HG02678 (cell line): ENCODE data around the gene C1QA.

Source experiments
- ATAC-seq: cut with Tn5 transposase; IDR thresholded peaks from one replicate; pipeline ENCODE4 v1.9.1; 2021; ENCODE audit warnings: mild to moderate bottlenecking, moderate library complexity; ENCODE audit not compliant: unreplicated experiment

C1QA gene, protein sequence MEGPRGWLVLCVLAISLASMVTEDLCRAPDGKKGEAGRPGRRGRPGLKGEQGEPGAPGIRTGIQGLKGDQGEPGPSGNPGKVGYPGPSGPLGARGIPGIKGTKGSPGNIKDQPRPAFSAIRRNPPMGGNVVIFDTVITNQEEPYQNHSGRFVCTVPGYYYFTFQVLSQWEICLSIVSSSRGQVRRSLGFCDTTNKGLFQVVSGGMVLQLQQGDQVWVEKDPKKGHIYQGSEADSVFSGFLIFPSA

DNA sequence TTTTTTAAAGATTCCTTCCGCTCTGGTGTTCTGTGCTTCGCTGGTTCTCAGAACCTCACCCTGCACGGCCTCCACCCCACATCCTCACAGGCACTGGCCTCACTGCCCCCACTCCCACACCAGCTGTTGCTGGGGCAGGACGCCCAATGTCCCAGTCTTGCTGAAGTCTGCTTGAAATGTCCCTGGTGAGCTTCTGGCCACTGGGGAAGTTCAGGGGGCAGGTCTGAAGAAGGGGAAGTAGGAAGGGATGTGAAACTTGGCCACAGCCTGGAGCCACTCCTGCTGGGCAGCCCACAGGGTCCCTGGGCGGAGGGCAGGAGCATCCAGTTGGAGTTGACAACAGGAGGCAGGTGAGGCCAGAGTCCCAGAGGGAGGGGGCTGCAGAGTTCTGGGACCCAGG is at the start of gene C1QA:
C1QA (plus strand) TSS at position 276 of the 400 bp plus-strand sequence. CDS start 989 bp downstream, outside the sequence.
- ATAC-seq = no peak

DNA sequence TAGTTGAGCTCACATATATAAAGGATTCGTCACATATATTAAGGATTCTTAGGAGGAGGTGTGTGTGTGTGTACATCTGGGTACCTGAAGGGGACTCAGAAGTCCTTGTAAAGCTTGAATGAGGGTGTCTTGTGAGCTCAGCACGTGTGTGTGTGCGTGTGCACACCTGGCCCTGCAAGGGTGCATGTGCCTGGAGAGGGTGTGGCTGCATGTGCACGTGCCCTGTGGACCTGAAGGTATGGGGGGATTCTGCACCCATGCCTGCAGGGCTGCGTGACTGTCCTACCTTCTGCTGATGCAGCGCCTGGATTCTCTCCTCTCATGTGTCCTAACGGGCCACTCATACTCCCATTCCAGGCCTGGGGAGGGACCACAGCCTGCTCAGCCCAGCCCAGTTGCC is 49.2 kb upstream of the C1QA start:
- ATAC-seq = no peak

DNA sequence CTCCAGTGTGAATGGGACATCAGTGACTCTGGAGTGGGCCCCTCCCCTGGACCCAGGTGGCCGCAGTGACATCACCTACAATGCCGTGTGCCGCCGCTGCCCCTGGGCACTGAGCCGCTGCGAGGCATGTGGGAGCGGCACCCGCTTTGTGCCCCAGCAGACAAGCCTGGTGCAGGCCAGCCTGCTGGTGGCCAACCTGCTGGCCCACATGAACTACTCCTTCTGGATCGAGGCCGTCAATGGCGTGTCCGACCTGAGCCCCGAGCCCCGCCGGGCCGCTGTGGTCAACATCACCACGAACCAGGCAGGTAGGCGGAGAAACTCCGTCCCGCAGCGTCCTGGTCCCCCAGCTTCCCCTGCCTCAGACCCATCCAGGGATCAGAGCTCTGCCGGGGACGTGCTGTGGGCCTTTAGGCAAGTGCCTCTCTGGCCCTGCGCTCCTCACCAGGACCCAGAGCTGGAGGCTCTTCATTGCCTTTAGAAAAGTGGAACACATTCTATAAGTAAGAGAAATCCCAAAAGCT is 47.5 kb upstream of the C1QA start:
- no peak for ATAC-seq

DNA sequence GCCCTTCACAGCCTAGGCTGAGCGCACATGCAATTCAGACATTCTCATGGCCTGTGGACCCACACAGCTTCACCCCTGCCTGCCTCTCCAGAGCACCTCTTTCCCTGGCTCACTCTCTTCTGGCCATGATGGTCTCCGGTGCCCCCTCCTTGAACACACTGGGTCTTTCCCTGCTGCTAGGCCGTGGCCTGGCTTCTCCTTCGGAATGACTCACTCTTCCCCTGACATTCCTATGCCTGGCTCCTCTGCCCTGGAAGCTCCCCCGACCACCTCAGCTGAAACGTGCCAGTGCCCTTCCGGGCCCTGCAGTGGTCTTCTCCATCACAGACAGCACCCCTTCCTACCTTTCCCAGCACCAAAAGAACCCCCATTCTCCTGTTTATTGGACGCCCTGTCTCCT is 44.9 kb upstream of the C1QA start:
- no peak for ATAC-seq

DNA sequence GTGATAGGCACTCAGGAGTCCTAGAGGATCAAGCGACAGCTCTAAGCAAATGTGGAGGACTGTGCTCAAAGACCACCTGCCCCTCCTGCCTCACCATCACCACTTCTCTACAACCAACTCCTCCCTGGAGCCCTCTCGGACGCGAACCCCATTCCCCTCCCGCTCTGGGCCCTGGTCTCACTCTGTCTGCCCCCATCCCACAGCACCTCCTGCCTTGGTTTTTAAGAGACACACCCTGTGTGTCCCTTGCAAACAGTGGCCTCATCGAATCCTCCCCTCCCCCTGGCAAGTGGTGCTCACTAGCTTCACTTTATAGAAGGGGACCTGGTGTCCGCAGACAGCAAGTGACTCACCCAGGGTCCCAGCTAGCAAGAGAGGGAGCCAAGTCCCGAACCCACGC is 44.4 kb upstream of the C1QA start:
- no peak for ATAC-seq

DNA sequence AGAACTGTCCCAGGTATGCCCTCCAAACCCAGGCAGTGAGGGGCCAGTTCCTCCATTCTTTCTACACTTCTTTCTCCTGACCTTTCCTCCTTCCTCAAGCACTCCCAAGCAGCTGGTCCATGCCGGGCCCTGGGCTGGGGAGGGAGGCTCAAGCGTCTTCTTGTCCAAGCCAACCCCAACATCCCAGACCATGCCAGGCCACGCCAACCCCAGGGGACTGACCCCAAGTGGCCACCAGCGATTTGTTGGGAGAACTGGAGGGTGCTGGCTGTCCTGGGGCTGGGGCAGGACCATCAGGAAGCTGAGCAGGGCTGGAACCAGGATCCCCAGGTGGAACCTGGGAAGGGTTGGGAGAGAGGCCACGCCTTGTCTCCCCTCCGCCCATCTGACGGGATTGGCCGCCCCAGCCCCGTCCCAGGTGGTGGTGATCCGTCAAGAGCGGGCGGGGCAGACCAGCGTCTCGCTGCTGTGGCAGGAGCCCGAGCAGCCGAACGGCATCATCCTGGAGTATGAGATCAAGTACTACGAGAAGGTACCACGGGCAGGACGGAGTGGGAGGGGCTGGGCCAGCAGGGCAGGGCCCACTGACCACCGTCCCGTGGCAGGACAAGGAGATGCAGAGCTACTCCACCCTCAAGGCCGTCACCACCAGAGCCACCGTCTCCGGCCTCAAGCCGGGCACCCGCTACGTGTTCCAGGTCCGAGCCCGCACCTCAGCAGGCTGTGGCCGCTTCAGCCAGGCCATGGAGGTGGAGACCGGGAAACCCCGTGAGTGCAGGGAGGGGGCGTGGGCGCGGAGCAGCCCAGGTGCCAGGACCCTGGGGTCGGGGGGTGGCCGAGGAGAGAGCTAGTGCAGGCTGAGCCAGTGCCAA is 43.3 kb upstream of the C1QA start:
- no peak for ATAC-seq

DNA sequence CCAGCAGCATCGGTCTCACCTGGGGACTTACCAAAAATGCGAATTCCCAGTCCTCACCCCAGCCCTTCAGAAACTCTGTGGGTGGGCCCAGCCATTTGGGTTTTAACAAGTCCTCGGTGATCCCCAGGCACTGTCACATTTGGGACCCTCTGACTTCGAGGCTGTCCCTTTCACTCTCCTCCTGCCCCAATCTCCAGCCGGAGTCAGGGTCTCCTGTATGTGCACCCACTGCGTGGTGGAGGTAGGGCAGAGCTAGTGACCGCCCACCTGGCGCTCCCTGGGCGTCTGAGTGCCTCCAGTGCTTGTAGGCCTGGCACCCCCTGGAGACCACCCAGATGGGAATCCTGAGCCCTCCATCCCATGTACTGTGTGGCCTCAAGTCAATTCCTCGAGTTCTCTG is 42.0 kb upstream of the C1QA start:
- ATAC-seq = no peak

DNA sequence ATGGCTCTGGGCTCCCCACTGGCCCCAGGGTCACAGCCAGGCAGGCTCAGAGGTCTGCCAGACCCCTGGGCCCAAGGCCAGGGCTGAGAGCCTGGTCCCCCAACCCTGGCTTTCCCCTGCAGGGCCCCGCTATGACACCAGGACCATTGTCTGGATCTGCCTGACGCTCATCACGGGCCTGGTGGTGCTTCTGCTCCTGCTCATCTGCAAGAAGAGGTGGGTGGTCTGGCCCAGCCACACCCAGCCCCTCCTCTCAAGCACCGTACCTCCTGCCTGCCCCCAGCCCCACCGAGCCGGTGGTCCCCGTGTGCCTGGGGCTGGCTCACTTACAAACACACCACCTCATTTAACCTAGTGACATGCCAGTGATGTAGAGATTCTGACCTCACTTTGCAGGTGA is 41.3 kb upstream of the C1QA start:
- ATAC-seq = no peak

DNA sequence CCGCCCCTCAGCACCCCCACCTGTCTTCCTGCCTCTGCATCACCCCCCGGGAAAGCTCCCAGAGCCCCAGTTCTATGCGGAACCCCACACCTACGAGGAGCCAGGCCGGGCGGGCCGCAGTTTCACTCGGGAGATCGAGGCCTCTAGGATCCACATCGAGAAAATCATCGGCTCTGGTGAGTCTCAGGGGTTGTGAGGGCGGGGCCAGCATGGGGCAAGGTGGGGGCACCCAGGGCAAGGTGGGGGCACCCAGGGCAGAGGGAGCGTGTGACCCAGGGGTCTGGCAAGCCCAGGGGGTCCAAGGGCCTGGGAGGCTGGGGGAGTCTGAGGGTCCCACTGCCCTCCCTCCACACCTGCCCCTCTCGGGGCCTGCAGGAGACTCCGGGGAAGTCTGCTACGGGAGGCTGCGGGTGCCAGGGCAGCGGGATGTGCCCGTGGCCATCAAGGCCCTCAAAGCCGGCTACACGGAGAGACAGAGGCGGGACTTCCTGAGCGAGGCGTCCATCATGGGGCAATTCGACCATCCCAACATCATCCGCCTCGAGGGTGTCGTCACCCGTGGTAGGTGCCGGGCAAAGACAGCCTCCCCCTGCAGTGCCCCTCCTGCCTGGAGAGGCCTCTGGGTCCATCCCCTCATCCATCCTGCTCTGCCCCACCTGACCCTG is 39.0 kb upstream of the C1QA start:
- ATAC-seq = no peak

DNA sequence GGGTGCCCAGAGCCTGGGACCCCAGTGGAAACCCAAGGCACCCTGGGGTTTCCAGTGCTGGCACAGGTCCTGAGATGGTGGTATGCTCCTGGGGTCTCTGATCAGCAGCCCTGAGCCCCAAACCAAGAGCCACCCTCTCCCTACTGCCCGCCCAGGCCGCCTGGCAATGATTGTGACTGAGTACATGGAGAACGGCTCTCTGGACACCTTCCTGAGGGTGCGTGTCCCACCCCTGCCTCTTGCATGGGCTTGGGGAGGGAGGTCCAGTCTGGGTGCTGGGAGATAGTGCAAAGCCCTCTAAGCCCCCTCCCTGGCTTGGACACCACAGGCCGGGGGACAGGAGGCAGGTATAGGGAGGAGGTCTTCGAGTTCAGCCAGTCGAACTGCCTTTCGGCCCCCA is 38.4 kb upstream of the C1QA start:
- ATAC-seq = no peak

DNA sequence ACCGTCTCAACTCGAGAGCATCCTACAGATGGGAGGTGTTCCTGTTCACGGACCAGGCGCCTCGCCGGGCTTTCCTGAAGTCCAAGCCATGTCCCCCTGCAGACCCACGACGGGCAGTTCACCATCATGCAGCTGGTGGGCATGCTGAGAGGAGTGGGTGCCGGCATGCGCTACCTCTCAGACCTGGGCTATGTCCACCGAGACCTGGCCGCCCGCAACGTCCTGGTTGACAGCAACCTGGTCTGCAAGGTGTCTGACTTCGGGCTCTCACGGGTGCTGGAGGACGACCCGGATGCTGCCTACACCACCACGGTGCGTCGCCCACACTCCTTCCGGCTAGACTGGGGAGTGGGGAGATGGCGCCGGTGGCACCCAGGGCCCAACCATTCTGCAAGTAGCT is 37.7 kb upstream of the C1QA start:
- no peak for ATAC-seq

DNA sequence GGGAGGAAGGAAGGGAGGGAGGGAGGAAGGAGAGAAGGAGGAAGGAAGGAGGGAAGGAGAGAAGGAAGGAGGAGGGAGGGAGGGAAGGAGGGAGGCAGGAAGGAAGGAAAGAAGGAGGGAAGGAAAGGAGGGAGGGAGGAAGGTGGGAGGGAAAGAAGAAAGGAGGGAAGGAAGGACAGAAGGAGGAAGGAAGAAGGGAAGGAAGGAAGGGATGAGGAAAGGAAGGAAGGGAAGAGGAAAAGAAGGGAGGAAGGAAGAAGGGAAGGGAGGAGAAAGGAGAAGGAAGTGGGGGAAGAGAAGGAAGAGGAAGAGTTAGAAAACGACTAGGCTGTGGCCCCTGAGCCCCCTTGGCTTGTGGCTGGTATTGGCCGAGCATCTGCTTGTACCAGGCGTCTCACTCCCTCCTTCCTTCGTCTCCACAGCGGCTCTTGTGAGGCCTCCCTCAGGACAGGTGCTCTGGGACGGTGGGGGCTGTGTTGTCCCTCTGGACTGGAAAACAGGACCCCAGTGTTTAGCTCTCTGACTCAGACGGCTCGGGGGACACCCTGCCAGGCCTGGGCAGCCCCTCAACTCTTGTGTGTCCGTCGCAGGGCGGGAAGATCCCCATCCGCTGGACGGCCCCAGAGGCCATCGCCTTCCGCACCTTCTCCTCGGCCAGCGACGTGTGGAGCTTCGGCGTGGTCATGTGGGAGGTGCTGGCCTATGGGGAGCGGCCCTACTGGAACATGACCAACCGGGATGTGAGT is 36.2 kb upstream of the C1QA start:
- no peak for ATAC-seq

DNA sequence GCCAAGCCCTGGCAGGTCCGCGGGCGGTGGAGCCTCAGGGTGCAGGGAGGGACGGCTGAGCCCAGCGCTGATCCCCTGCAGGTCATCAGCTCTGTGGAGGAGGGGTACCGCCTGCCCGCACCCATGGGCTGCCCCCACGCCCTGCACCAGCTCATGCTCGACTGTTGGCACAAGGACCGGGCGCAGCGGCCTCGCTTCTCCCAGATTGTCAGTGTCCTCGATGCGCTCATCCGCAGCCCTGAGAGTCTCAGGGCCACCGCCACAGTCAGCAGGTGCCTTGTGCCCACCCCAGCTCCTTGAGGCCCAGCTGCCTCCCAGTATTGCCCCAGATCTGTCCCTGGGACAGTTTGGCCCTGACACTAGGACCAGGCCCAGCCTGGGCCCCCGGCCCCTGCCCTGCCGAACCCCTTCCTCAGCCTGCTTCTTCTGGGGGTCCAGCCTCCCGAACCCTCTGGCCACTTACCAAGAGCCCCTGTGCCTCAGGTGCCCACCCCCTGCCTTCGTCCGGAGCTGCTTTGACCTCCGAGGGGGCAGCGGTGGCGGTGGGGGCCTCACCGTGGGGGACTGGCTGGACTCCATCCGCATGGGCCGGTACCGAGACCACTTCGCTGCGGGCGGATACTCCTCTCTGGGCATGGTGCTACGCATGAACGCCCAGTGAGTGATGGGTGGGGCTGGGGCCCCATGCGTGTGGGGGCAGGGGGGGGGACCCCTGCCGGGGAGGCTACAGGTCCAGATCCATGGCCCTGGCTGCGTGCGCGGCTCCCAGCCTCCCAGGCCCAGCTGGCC is 35.4 kb upstream of the C1QA start:
- no peak for ATAC-seq

DNA sequence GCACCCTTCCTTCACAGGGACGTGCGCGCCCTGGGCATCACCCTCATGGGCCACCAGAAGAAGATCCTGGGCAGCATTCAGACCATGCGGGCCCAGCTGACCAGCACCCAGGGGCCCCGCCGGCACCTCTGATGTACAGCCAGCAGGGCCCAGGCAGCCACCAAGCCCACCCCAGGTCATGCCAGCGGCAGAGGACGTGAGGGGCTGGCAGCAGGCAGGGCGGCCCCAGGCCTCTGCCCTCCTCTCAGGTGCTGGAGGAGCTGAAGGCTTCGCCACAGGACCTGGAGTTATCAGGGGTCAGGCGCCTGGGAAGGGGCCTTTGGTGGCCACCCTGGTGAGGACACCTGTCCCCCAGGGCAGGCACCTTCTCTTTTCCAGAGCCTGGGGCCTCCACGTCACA is 34.8 kb upstream of the C1QA start:
- no peak for ATAC-seq

DNA sequence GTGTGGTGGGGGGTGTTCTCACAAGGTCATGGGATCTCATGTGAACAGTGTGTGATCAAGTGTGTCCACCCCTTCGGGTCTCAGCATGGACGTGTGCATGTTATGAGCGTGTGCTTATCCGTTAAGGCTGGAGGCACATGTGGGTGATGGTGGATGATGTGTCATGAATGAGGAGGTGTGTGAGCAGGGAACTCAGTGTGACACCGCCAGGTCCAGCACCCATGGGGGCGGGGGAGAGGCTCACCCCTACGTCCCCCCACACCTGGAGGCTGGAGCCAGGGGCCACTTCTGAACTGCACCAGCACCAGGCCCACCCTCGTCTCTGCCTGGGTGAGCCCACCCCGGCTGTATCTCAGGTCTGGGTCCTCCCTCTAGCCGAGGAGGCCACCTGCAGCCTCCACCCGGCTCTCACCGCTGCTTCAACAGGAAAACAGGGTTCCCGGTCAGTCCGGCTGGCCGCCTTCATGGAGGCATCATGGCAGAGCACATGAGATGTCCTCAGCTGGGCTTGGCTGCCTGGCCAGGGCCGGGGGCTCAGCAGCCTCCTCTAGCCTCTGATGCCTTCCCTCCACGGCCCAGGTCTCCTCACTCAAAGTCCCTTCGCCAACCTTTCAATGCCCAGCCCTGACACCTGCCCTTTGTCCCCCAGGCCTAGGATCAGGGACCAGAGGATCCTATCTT is 34.2 kb upstream of the C1QA start:
- ATAC-seq = no peak

DNA sequence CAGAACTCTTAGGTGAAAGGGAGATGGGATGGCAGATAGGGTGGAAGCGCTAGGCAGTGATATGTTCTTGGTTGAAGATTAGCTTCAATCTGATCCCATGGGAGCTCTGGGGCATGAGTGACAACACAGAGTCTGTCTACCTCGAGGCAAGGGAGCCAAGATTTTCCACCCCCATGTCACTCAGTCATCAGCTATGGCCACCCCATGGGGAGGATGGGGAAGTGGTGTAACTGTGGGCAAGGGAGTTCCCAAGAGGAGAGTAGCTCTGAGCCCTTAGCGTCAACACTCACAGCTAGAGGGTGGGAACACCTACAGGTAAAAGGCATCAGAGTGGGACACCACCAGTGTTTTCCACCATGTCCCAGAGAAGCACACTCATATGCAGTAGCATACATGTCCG is 30.3 kb upstream of the C1QA start:
- no peak for ATAC-seq

DNA sequence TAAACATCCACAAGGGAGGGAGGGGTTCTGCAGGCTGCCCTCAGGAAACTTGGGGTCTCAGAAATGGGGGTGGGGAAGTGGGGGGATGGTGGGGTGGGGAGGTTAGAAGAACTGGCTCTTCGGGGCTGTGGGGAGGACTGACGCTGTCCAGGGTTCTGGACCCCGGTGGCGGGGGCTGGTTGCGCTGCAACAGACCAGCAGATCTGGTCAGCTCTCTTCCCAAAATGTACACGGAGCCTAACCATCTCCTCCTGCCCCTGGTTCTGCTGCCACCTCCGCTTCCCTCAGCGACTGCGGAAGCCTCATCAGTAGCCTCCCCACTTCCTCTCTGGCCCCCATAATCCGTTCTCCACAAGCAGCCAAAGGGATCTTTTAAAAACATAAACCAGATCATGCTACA is 29.3 kb upstream of the C1QA start:
- ATAC-seq = no peak

DNA sequence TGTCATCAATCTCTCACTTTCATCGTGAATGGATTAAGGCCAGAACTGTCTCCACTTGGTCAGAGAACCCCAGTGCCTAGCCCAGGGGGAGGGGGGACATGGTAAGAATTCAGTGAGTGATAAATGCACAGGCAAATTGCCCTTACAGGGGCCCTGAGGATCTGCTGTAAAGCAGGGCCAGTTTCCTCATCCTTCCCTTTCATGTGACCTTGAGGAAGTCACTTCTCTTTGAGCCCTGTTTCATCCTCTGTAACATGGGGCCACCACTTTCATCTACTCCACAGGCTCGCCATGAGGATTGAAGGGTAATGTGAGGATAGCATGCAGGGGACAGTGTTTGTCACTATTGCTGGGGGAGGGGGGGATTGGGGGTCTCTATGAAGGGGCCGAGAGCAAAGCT is 28.1 kb upstream of the C1QA start:
- ATAC-seq = no peak

DNA sequence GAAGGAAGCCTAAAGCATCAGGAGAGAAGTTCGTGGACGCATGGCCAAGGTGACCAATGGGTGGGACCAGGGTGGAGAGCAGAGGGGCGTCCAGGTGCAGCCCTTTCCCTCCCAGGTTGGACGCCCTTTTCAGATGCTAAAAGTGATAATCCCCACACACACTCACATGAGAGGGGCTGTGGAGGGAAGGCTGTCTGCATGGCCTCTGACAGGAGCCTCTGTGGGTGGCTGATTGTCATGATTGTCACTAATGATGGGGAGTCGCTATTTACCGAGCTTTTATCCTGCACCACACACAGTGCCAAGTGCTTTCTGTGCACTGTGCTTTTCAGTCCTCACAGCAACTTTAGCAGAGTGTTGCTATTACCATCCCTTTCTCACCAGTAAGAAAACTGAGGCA is 27.1 kb upstream of the C1QA start:
- no peak for ATAC-seq

DNA sequence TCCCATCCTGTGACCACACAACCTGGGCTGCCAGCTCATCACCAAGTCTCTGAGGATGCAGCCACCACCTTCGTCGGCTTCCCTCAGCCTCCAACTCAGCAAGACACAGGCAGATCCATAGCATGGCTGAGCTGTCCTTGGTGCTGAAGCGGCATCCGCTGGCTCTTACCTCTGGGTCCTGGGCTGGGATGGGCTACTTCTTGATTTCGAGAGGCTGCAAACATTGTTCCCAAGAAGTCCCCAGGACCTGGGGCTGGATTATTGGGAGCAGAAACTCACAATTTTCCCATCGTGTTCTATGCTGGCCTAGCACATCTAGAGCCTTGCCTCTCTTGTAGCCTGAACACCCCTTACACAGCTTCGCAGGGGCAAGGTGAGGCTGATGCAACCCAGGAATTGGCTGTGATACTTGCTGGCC is 24.9 kb upstream of the C1QA start:
- no peak for ATAC-seq
